M059J (cell line): ENCODE results near the gene FMO3. TPM values are rescaled to one million over a fixed set of nuclear protein-coding genes. Genes with fewer than 3 reads are reported as not detected.

ENCODE experiments used
- DNase-seq: peaks from one replicate; pipeline ENCODE4 v3.0.0-alpha.2; 2012; ENCODE audit warnings: low read depth
- total RNA-seq: library from RNA; depleted of rRNA; stranded (reverse); fragments of >200 nt; shearing (Covaris generic); gene quantifications from 2 replicates; pipeline ENCODE4 v1.2.3, GENCODE V29; 2014; rRNA removed

FMO3 gene
- 0.10 TPM in 1 of 2 replicates, not detected in the other for total RNA-seq

GRCh38 chr1:171090604-171091003 is at the start of gene FMO3:
Gene FMO3 (plus strand): TSS chr1:171090905. CDS start chr1:171092659, 1,754 bp downstream.
- DNase-seq = no peak

GRCh38 chr1:171048014-171048413 is 42.7 kb upstream of the FMO3 start:
- DNase-seq = no peak

GRCh38 chr1:171052977-171053376 is 37.7 kb upstream of the FMO3 start:
- DNase-seq = no peak

- no peak for DNase-seq
Measured at GRCh38 chr1:171055966-171056643, 34.6 kb upstream of the FMO3 start.

- peak; percentile 7 for DNase-seq
Measured at GRCh38 chr1:171061425-171062143, 29.1 kb upstream of the FMO3 start.

- no peak for DNase-seq
Measured at GRCh38 chr1:171062902-171063301, 27.8 kb upstream of the FMO3 start.

- no peak for DNase-seq
Measured at GRCh38 chr1:171075041-171075440, 15.7 kb upstream of the FMO3 start.

GRCh38 chr1:171081314-171081753 is 9.4 kb upstream of the FMO3 start:
- peak; percentile 14 for DNase-seq

GRCh38 chr1:171081763-171082201 is 8.9 kb upstream of the FMO3 start:
- no peak for DNase-seq

- DNase-seq = no peak
Measured at GRCh38 chr1:171082606-171083005, 8.1 kb upstream of the FMO3 start.

GRCh38 chr1:171083222-171083621 is 7.5 kb upstream of the FMO3 start:
- no peak for DNase-seq

GRCh38 chr1:171084091-171084490 is 6.6 kb upstream of the FMO3 start:
- DNase-seq = no peak

- no peak for DNase-seq
Measured at GRCh38 chr1:171084870-171085269, 5.8 kb upstream of the FMO3 start.

- no peak for DNase-seq
Measured at GRCh38 chr1:171087896-171088295, 2.8 kb upstream of the FMO3 start.

GRCh38 chr1:171103862-171104261 is 13.2 kb downstream of the FMO3 start:
- DNase-seq = no peak

- DNase-seq = no peak
Measured at GRCh38 chr1:171107262-171107940, 16.7 kb downstream of the FMO3 start.

GRCh38 chr1:171107969-171108368 is 17.3 kb downstream of the FMO3 start:
- DNase-seq = no peak

GRCh38 chr1:171109966-171110365 is 19.3 kb downstream of the FMO3 start:
- no peak for DNase-seq

- DNase-seq = no peak
Measured at GRCh38 chr1:171110621-171111326, 20.1 kb downstream of the FMO3 start.

GRCh38 chr1:171112119-171112518 is 21.4 kb downstream of the FMO3 start:
- no peak for DNase-seq

- no peak for DNase-seq
Measured at GRCh38 chr1:171113382-171113781, 22.7 kb downstream of the FMO3 start.
